AG04450 (cell line): ENCODE results near the gene PCF11. TPM values are rescaled to one million over a fixed set of nuclear protein-coding genes. Genes with fewer than 3 reads are reported as not detected.

Experiments used
- CTCF ChIA-PET: fragments of 300-600, 350-600 bp; formaldehyde crosslinking; extraction: SDS; loops from one replicate; lab custom pipeline; 2022; ENCODE audit warnings: antibody characterized with exemption, inconsistent platforms; lab: Charles Lee
- POLR2A ChIA-PET: fragments of 350-600 bp; formaldehyde crosslinking; extraction: SDS; loops from one replicate; lab custom pipeline; 2021; ENCODE audit warnings: antibody characterized with exemption, inconsistent platforms; lab: Yijun Ruan, JAX
- DNase-seq: peaks from one replicate; pipeline ENCODE4 v3.0.0-alpha.2; 2011; ENCODE audit warnings: low read depth, low spot score
- H3K27ac ChIP-seq: one replicate; pipeline ENCODE4 v1.5.1; 2012; ENCODE audit warnings: low read depth, low read length, control low read depth
- H3K27me3 ChIP-seq: one replicate; pipeline ENCODE4 v1.6.0; 2012; ENCODE audit warnings: low read length; ENCODE audit not compliant: control insufficient read depth, insufficient read depth
- H3K4me3 ChIP-seq: 2 replicates; pipeline ENCODE4 v1.5.1; 2011; ENCODE audit warnings: mild to moderate bottlenecking, low read depth, low read length, control low read depth
- H3K9me3 ChIP-seq: 2 replicates; pipeline ENCODE4 v1.5.1; 2012; ENCODE audit warnings: low read length; ENCODE audit not compliant: control insufficient read depth, insufficient read depth
- CTCF ChIP-seq: IDR thresholded peaks from 2 replicates; pipeline ENCODE4 v1.5.1; 2011; ENCODE audit warnings: low read depth, low read length, control low read depth, inconsistent platforms
- polyA plus RNA-seq: library from polyadenylated mRNA; depleted of rRNA; stranded (reverse); fragments of >200 nt; gene quantifications from 2 replicates; pipeline ENCODE4 v1.2.3, GENCODE V29; 2011

Gene PCF11
- polyA plus RNA-seq, 1 experiment = 32.7 TPM

GRCh38 chr11:83162377-83162776 is 5.4 kb downstream of the PCF11 start:
- POLR2A ChIA-PET = no interaction called here
- Histone ChIP-seq H3K27me3 (no peaks in the 10 kb centered on the region), H3K9me3 (no peaks in the 10 kb centered on the region; the same call in 1 of the 2 replicates), H3K4me3 (no peak overlapping the region), H3K27ac (no peak overlapping the region)
- CTCF ChIA-PET = interaction anchor here (0.5 to 0.9 kb wide), 2 partner anchors 261 to 295 kb away, joined by 3 read pairs; partner anchors contain the start of gene DDIAS
- no peak for TF ChIP-seq CTCF
- no peak for DNase-seq

- DNase-seq = no peak
- TF ChIP-seq CTCF = no peak
- ChIA-PET POLR2A (interaction anchor here (0.6 kb wide), 1 partner anchor 10 kb away, joined by 5 read pairs; the partner anchor contains the start of gene PCF11), CTCF (no interaction called here)
- H3K27me3 ChIP-seq = no peaks in the 10 kb centered on the region
- no peak overlapping the region for H3K27ac ChIP-seq
- no peak overlapping the region for H3K4me3 ChIP-seq
- no peaks in the 10 kb centered on the region for H3K9me3 ChIP-seq
Measured at GRCh38 chr11:83166193-83166866, 9.4 kb downstream of the PCF11 start.

GRCh38 chr11:83168756-83169155 is 11.8 kb downstream of the PCF11 start:
- TF ChIP-seq CTCF = no peak
- Histone ChIP-seq H3K27ac (no peak overlapping the region), H3K4me3 (no peak overlapping the region), H3K27me3 (no peaks in the 10 kb centered on the region), H3K9me3 (no peaks in the 10 kb centered on the region)
- no peak for DNase-seq
- ChIA-PET POLR2A (no interaction called here), CTCF (no interaction called here)

- H3K9me3 ChIP-seq = no peaks in the 10 kb centered on the region
- DNase-seq = no peak
- H3K27ac ChIP-seq = no peak overlapping the region
- no peak for TF ChIP-seq CTCF
- no peak overlapping the region for H3K4me3 ChIP-seq
- CTCF ChIA-PET = no interaction called here
- no peaks in the 10 kb centered on the region for H3K27me3 ChIP-seq
- POLR2A ChIA-PET = no interaction called here
Measured at GRCh38 chr11:83170865-83171264, 13.9 kb downstream of the PCF11 start.

GRCh38 chr11:83172551-83172950 is 15.6 kb downstream of the PCF11 start:
- Histone ChIP-seq H3K27me3 (no peaks in the 10 kb centered on the region), H3K27ac (no peak overlapping the region), H3K9me3 (no peaks in the 10 kb centered on the region), H3K4me3 (no peak overlapping the region)
- ChIA-PET POLR2A (no interaction called here), CTCF (interaction anchor here (0.6 to 0.8 kb wide), 3 partner anchors 121 to 305 kb away, joined by 3 to 5 read pairs (median 3); partner anchors contain the start of gene PRCP)
- TF ChIP-seq CTCF = no peak
- DNase-seq = no peak
